ENCODE measurements around the gene ARMC2.
A peak's percentile ranks its signal among the peaks of the same experiment; 100 is the strongest.

The ARMC2 gene

DNA sequence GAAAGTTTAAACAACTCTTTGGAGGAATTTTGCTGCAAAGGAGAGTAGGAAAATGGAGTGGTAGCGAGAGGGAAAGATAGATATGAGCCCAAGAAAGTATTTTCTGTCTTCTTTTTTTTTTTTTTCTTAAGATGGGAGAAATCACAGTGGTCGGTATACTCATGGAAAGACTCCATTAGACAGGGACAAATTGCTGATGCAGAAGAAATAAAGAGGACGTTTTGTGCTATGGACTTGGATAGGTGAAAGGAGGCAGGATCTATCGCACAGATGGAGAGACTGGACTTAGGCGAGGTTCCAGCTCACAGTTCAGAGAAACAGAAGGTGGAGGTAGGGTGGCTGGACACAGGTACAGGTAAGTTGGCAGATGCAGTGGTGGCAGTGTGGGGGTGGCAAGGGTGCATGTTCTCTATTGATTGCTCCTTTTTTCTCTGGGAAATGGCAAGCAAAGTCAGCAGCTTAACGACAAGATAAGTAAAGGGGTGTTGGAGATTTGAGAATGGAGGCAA is 44.2 kb upstream of the ARMC2 start:
- no peak overlapping the region for H3K4me3 ChIP-seq
- TF ChIP-seq, protein P1, sequence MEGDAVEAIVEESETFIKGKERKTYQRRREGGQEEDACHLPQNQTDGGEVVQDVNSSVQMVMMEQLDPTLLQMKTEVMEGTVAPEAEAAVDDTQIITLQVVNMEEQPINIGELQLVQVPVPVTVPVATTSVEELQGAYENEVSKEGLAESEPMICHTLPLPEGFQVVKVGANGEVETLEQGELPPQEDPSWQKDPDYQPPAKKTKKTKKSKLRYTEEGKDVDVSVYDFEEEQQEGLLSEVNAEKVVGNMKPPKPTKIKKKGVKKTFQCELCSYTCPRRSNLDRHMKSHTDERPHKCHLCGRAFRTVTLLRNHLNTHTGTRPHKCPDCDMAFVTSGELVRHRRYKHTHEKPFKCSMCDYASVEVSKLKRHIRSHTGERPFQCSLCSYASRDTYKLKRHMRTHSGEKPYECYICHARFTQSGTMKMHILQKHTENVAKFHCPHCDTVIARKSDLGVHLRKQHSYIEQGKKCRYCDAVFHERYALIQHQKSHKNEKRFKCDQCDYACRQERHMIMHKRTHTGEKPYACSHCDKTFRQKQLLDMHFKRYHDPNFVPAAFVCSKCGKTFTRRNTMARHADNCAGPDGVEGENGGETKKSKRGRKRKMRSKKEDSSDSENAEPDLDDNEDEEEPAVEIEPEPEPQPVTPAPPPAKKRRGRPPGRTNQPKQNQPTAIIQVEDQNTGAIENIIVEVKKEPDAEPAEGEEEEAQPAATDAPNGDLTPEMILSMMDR (IDR thresholded peaks at IDR 0.05) = no peak
- no peak for DNase-seq (ENCODE audit: low spot score)
- H3K27ac ChIP-seq = no peak overlapping the region

DNA sequence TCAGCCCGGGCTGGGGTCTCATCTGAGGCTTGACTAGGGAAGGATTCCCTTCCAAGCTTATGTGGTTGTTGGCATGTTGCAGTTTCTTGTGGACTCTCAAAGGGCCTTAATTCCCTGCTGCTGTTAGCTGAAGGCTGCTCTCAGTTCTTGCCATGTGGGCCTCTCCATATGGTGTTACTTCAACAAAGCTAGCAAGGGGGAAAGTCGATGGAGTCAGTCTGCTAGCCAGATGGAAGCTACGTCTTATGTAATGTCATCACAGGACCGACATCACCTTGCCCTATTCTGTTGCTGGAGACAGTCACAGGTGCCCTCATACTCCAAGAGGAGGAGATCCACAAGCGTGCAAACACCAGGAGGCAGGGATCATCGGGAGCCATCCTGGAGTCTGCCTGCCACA is 43.3 kb upstream of the ARMC2 start:
- Histone ChIP-seq H3K27ac (no peak overlapping the region), H3K4me3 (no peak overlapping the region)
- no peak for DNase-seq (ENCODE audit: low spot score)
- TF ChIP-seq, protein P1 (IDR thresholded peaks at IDR 0.05) = no peak

DNA sequence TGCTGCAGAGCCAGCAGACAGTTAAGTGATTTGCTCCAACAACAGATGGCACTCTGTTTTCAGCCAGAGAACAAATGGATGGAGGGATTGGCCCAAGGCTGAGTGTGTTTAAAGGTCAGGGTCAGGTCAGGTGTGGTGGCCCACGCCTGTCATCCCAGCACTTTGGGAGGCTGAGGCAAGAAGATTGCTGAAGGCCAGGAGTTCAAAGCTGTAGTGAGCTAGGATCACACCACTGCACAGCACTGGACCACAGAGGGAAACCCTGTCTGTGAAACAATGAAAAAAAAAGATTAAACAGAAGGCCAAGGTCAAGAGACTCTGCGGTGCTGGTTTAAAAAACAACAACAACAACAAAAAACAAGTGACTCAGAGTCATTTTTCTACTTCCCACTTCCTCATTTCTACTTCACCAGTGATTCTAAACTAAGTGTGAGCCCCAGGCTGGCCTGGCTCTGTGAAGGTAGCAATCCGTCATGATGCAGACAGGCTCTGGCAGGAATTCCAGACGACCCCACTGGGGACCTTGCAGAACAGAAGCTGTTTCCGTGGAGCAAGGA is 42.5 kb upstream of the ARMC2 start:
- Histone ChIP-seq H3K27ac (no peak overlapping the region), H3K4me3 (no peak overlapping the region)
- TF ChIP-seq, protein P1 (IDR thresholded peaks at IDR 0.05) = no peak
- no peak for DNase-seq (ENCODE audit: low spot score)

DNA sequence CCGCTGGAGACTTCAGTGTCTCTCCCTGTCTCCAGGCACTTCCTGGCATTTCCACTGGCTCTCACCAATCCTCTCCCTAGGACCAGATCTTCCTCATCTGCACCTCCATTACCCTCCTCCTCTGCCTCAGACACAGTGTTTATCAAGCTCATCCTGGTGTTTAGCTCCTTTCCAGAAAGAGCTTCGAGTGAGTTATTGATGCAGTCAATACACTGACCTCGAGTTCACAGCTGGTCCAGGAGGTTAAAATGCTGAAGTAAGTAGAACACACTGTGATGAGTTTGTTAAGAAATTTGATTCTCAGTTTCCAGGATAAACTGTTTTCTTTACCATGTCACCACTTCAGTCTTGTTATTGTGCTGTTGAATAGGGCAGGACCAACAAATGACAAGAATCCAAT is 42.1 kb upstream of the ARMC2 start:
- no peak for DNase-seq (ENCODE audit: low spot score)

DNA sequence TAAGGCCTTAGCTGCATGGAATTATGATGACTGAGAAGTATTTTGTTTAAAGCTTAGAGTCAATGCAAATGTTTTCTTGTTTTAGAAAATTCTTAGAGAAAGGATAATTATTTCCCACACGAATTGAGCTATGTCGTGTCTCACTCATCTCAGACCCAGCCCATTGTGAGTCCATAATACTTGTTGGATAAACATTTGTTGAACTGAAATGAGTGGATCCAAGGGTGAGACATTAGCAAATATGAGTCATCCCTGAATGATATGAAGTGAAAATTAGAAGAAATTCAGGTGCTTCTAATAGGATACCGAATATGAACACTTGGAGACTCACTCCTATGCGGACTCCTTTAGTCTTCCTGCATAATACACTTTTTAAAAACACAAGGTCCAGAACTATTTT is 41.6 kb upstream of the ARMC2 start:
- Histone ChIP-seq H3K27ac (no peak overlapping the region), H3K4me3 (no peak overlapping the region)
- TF ChIP-seq, protein P1 (IDR thresholded peaks at IDR 0.05) = no peak
- DNase-seq (ENCODE audit: low spot score) = no peak

More for the DNA sequence above, 42.1 kb upstream of the ARMC2 start:
- TF ChIP-seq, protein P1 (IDR thresholded peaks at IDR 0.05) = no peak
- Histone ChIP-seq H3K27ac (no peak overlapping the region), H3K4me3 (no peak overlapping the region)

DNA sequence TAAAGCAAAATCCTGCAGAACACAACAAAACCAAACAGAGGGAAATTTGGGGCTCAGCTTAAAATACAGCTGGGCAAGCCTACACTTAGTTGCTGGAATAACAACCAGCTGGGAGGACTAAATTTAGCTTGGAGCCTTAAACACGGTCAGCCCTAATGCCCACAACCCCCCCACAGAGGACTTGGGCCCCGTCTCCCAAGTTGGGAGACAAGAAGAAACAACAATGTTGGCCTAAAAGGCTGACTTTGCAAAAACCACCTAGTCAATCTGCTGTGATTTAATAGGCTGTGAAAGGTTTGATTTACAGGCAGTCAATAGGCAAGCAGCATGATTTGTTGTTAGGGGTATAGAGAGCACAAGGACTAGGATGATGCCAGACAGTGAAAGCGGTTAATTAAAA is 40.3 kb upstream of the ARMC2 start:
- TF ChIP-seq, protein P1 (IDR thresholded peaks at IDR 0.05) = no peak
- H3K4me3 ChIP-seq = no peak overlapping the region
- DNase-seq (ENCODE audit: low spot score) = no peak
- peak overlapping the region in 1 of 2 donors; percentile 41 for H3K27ac ChIP-seq

DNA sequence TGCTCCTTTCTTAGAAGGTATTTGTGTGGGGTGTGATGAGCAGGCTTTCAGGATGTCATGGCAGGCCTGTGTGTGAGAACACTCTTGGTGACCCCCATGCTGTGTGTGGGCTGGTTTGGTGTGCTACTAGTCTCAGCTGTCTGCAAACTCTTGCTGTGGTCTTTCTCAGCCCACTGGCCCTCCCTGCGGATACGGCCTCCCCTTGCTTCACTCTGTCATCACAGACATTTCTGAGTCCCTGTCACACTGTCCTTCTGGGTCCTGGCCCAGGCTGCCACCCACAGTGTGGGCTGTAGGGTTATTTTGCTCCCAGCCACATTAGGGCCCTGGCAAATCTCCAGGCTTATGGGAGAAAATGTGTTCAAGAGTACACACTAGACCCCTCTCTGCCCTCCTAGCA is 39.0 kb upstream of the ARMC2 start:
- no peak overlapping the region for H3K27ac ChIP-seq

More for the DNA sequence above, 39.0 kb upstream of the ARMC2 start:
- H3K4me3 ChIP-seq = no peak overlapping the region
- DNase-seq (ENCODE audit: low spot score) = no peak
- TF ChIP-seq, protein P1 (IDR thresholded peaks at IDR 0.05) = no peak

Data from coronary artery (tissue), 2 donors.